HL-60/S4 treated with phorbol 12-myristate 13-acetate at 8.2 ng/mL for 4 days and 3 days (cell line): ENCODE results near the gene PCDH11X.
"Not testable (repeated sequence)": the region's sequence is repeated elsewhere in the genome, so short reads cannot be mapped to it uniquely, and the experiment has no call there.

Source experiments
- in situ Hi-C: fragments of 300-500 bp; cut with MboI; formaldehyde crosslinking; loops from 2 replicates; pipeline ENCODE4 v1.15.0; 2022; ENCODE audit warnings: low sequenced_read_pairs

Gene PCDH11X, protein sequence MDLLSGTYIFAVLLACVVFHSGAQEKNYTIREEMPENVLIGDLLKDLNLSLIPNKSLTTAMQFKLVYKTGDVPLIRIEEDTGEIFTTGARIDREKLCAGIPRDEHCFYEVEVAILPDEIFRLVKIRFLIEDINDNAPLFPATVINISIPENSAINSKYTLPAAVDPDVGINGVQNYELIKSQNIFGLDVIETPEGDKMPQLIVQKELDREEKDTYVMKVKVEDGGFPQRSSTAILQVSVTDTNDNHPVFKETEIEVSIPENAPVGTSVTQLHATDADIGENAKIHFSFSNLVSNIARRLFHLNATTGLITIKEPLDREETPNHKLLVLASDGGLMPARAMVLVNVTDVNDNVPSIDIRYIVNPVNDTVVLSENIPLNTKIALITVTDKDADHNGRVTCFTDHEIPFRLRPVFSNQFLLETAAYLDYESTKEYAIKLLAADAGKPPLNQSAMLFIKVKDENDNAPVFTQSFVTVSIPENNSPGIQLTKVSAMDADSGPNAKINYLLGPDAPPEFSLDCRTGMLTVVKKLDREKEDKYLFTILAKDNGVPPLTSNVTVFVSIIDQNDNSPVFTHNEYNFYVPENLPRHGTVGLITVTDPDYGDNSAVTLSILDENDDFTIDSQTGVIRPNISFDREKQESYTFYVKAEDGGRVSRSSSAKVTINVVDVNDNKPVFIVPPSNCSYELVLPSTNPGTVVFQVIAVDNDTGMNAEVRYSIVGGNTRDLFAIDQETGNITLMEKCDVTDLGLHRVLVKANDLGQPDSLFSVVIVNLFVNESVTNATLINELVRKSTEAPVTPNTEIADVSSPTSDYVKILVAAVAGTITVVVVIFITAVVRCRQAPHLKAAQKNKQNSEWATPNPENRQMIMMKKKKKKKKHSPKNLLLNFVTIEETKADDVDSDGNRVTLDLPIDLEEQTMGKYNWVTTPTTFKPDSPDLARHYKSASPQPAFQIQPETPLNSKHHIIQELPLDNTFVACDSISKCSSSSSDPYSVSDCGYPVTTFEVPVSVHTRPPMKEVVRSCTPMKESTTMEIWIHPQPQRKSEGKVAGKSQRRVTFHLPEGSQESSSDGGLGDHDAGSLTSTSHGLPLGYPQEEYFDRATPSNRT (N-terminal part only)

DNA sequence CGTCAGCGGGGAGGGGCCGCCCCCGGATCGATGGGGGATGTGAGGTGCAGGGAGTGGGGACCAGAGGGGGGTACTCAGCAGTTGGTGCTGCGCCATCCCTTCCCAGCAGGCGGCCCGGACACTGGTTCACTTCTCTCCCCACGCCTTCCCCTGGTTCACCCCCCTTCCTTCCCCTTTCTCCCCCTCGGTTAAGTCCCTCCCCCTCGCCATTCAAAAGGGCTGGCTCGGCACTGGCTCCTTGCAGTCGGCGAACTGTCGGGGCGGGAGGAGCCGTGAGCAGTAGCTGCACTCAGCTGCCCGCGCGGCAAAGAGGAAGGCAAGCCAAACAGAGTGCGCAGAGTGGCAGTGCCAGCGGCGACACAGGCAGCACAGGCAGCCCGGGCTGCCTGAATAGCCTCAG lies at the start of gene PCDH11X:
PCDH11X (plus strand) TSS at position 241 of the 400 bp plus-strand sequence. CDS start 56,130 bp downstream, outside the sequence.
- in situ Hi-C loops: not testable (repeated sequence)

DNA sequence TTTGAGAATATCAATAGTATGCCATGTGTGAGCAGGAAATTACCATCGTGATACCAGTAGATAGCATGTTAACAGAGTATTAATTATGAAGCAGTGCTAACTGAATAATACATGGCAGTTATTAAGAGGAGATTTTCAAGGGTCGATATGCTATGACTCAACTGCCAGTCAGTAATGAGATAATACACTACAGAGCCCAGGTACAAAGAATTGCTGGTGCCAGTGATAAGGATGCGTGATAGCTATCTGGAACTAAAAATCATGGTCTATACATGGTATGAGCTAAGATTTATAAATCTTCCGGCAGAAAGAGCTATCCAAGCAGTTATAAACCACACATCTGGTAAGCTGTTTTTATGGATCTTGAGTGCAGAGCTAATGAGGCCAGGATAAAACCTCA lies 31.7 kb upstream of the PCDH11X start:
- in situ Hi-C loops: not testable (repeated sequence)

DNA sequence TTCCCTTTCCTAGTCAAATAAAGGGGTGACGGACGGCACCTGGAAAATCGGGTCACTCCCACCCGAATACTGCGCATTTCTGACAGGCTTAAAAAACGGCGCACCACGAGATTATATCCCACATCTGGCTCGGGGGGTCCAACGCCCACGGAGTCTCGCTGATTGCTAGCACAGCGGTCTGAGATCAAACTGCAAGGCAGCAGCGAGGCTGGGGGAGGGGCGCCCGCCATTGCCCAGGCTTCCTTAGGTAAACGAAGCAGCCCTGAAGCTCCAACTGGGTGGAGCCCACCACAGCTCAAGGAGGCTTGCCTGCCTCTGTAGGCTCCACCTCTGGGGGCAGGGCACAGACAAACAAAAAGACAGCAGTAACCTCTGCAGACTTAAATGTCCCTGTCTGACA lies 26.2 kb upstream of the PCDH11X start:
- in situ Hi-C loops: not testable (repeated sequence)

DNA sequence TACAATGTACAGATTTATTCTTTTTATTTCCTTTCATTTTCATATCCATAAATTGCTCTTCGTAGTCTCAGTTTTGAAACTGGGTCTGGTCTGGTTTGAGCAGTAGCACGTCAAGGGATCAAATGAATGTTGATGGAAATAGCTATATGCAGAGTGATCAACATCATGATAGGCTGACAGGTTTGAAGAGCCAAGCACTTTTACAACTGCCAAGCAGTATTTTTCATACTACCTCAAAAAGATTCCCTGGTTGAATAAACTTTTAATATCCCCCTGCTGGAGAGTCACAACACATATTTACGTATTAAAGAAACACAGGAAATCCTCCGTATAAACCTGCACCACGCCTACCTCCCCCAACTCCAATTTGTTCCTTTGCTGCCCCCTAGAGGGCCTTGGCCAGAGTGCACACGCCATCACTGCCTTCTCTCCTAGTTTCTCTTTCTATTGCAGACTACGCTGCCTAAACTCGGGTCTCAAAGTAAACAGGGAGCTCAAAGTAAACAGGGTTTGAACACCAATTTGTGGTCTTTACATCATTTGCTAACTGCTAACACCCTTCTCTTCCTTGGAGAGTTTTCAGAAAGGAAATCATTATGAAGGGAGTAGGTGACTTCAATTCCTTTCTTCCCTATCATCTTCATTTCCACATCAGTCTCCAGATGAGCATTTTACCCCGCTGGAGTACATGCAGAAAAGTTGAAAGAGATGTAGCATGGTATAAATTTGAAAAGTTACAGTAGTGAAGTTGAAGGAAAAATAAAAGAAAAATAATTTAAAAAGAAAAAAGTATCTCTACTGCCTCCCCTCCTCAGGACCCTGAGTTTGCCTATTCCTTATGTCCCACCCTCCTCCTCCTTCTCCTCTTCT lies 8.3 kb upstream of the PCDH11X start:
- in situ Hi-C loops: not testable (repeated sequence)

DNA sequence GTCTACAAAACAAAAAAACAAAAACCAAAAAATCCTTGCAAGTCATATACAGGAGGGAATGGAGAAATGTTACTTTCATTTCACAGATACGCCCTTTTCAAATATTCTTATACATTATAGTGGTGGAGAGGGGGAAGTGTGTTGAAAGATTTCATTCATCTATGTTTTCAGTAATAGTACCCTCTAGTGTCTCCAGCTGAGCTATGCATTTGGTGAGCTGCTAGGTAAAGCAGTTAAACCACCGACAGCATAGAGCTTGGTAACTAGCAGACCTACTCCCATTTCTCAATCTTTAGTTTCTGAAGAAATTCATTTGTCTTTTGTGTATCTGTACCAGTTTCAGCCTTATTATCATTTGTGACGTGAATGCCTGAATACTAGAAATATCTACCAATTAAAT lies 5.2 kb upstream of the PCDH11X start:
- in situ Hi-C loops: not testable (repeated sequence)

DNA sequence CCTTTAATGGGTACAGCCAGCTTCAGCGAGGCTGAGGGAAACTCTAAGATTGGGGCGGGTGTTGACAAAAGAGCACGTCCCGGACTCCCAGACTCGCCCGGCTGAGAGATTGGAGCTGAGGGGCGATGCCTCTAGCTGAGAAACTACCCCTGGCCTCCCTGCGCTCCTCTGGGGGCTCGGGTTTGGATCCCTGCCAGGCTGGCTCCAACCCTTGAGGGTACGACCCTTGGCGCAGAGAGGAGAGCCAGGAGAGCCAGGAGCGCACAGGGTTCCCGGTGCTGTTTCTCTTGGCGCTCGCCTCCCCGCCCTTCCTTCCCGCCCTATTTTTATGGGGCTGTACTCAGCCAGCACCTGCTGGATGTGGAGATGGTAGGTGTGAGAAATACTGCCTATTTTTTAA lies 833 bp downstream of the PCDH11X start:
- in situ Hi-C loops: not testable (repeated sequence)

DNA sequence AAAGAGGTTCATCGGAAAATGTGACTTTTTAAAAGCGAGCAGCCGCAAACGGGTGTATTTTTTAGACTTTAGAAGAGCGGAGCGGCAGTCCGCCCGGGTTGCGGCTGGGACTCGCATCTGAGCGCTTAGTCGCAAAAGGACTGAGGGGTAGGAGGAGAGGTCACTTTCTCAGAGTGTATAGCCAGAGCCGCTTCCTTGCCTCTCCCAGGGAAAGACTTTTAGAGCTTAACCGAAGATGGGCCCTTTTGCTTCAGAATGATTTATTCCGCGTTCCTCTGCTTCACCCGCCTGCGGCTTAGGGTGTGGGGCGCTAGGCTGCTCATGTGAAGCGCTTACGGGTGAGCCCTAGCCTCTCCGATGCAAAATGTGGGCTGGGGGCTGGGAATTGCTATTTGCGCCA lies 1.5 kb downstream of the PCDH11X start:
- in situ Hi-C loops: not testable (repeated sequence)

DNA sequence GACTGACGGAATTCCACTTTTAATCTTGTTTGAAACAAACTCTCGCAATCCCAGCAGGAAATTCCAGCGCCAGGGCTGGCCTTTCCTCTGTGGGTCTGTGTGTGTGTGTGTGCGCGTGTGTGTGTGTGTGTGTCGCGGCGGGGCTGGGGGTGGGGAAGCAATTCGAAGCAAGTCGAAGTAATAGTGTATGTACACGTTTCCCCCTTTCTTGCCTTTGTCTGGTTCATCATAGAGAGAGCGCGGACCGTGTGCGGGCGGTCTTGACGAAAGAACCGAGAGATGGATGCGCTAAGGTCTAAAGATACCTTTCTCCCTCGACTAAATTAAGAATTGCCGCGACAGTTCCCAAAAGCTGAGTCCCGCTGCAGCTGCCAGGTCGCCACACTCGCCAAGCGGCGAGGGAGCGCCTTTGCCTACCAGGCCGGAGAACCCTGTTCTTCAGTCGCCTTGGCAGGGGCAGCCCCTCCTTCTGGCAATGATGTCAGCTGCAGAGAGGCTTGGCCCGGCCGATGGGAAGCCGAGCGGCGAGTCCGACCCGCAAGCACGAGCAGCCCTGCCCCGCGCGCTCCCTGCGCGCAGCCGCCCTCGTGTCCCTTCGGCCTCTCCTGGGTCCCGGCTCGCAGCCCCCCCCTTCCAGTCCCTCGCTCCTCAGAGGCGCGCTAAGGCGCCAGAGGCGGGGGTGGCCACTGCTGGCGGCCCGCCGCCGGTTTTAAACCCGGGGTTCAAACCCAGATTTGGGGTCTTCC lies 2.6 kb downstream of the PCDH11X start:
- in situ Hi-C loops: not testable (repeated sequence)

DNA sequence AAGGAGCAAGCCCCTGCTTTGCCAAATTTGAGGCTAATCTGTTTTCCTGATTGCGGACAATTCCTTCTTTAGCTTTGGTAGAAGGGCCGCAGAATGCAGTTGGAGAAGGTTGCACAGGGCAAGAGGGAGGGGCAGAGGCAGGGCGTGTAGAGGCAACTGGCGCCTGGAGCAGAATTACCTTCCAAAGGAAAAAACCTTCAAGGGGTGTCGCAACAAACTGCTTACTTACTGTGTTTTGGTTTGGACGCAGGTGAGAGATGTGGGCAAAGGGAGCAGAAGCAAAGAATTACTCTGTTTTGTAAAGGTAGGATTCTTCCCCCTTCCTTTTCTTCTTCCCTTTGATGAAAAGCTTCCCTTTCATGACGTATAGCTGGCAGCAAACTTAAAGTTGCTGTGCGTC lies 3.6 kb downstream of the PCDH11X start:
- in situ Hi-C loops: not testable (repeated sequence)

DNA sequence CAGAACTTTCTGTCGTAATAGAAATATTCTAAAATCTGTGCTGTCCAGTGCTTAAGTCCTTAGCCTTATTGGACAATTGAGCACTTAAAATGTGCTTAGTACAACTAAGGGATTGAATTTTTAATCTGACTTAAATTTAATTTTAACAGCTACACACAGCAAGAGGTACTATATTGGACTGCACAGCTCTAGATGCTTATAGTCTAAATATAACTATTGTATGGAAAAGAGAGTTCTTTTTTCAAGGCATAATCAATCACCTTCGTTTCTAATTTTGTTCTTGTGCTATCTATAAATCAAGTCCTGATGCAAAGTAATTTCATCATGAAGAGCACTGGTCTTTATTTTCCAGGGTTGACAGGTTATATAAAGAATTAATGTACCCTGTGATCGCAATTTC lies 38.4 kb downstream of the PCDH11X start:
- in situ Hi-C loops: not testable (repeated sequence)

DNA sequence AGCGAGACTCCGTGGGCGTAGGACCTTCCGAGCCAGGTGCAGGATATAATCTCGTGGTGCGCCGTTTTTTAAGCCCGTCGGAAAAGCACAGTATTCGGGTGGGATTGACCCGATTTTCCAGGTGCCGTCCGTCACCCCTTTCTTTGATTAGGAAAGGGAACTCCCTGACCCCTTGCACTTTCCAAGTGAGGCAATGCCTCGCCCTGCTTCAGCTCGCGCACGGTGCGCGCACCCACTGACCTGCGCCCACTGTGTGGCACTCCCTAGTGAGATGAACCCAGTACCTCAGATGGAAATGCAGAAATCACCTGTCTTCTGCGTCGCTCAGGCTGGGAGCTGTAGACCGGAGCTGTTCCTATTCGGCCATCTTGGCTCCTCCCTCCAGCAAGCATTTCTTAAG lies 46.1 kb downstream of the PCDH11X start:
- in situ Hi-C loops: not testable (repeated sequence)
